ENCODE data around the gene ZBTB48.
"Not testable (repeated sequence)": the region's sequence is repeated elsewhere in the genome, so short reads cannot be mapped to it uniquely, and the experiment has no call there.

The ZBTB48 gene

GRCh38 chr1:6579374-6580118 lies at the start of gene ZBTB48:
Gene ZBTB48, plus strand, starts transcription at chr1:6579994. Its CDS starts 616 bp downstream, at chr1:6580610.
- peak; percentile 90 to 96 for DNase-seq (ENCODE audit: low read depth in 1 of 2, low spot score in 1 of 2)

- no peak for DNase-seq (ENCODE audit: low read depth in 1 of 2, low spot score in 1 of 2)
These were observed 49.2 kb upstream of the ZBTB48 start for GRCh38 chr1:6530504-6531160.

DNA sequence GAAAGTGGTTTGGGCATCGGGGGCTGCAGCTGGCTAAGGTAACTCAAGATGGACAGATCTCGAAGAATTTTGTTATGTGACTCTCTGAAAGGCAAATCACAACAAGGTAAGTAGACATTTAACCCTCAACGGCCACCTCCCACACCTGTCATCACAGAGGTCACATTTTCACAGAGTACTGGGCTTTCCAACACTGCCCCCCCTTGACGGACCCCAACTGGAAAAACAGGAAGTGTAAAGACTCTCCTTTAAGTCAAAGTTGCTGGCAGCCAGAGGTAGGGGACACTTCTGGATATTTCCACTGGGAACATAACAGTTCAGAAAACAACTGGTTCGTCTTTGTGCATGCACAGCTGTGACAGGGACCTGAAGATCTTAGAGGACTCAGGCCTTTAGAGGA lies 47.8 kb upstream of the ZBTB48 start:
- DNase-seq (ENCODE audit: low read depth in 1 of 2, low spot score in 1 of 2) = no peak

DNA sequence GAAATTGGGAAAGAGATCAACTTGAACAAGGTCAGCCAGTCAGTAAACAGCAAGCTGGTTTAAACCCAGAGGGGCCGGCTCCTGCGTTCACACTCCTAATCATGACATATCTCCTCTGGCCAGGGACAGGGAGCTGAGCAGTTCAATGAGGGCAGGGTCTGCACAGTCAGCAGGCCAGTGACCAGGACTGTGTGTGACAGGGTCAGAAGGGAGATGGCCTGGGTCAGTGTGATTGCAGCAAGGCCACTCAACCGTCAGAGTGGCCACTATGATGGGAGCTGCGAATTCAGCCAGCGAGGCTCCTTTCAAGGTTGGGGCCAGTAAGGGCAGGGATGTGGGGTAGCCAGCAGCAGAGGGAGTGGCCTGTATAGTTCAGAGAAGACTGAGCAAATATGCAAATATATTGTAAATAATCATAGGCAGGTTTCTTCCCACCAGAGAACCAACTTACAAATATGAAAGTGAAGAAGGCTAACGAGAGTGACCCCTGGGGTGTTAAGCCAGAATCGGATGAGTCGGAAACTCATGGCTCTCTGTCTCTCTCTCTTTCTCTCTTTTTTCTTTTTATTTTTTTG lies 45.5 kb upstream of the ZBTB48 start:
- no peak for DNase-seq (ENCODE audit: low read depth in 1 of 2, low spot score in 1 of 2)

DNA sequence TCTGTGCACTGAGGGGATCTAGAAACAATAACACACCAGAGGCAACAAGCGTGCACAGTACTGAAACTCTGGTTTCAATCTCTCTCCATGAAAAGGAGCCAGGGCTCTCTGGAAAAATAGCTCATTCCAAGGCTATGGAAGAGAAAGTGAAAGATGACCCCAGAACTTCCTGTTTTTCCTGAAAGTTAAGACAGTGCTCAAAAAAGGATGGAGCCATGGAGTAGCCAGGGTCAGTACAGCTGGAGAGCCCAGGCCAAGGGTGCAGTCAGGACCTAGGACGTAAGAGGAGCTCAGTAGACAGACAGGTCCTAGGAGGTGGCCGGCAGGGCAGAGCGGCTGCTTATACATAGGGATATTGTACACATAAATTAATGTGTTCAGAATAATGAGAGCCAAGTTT lies 44.6 kb upstream of the ZBTB48 start:
- DNase-seq (ENCODE audit: low read depth in 1 of 2, low spot score in 1 of 2) = no peak

DNA sequence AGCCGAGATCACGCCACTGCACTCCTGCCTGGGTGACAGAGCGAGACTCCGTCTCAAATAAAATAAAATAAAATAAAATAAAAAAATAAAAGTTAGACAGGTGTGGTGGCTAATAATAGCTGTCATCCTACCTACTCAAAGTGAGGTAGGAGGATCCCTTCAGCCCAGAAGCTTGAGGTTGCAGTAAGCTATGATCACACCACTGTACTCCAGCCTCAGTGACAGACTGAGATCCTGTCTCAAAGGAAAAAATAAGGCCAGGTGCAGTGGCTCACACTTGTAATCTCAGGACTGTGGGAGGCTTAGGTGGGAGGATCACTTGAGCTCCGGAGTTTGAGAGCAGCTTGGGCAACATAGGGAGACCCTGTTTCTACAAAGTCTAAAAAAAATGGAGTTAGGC lies 43.5 kb upstream of the ZBTB48 start:
- DNase-seq (ENCODE audit: low read depth in 1 of 2, low spot score in 1 of 2) = no peak

- DNase-seq (ENCODE audit: low read depth in 1 of 2, low spot score in 1 of 2) = no peak
These were observed 40.8 kb upstream of the ZBTB48 start for GRCh38 chr1:6538956-6539355.

DNA sequence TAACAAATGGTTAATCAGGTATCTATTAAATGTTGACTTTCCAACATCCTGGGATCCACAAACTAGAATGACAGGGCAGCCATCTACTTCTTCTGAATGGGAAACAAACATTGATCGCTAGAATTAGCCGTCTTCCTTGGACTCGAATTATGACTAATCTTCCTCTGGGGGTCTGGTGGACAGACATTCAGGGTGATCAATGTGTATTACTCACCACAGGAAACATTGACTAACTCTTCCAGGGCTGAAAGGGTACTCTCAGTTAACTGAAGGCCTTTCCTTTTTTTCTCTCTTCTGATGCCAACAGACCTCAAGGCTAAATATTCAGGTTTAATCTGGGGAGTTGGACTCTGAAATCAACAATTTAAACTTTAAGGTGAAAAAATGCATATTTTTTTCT lies 35.0 kb upstream of the ZBTB48 start:
- no peak for DNase-seq (ENCODE audit: low read depth in 1 of 2, low spot score in 1 of 2)

- no peak for DNase-seq (ENCODE audit: low read depth in 1 of 2, low spot score in 1 of 2)
These were observed 34.3 kb upstream of the ZBTB48 start for GRCh38 chr1:6545276-6546112.

- DNase-seq (ENCODE audit: low read depth in 1 of 2, low spot score in 1 of 2) = no peak
These were observed 33.5 kb upstream of the ZBTB48 start for GRCh38 chr1:6546326-6546725.

DNA sequence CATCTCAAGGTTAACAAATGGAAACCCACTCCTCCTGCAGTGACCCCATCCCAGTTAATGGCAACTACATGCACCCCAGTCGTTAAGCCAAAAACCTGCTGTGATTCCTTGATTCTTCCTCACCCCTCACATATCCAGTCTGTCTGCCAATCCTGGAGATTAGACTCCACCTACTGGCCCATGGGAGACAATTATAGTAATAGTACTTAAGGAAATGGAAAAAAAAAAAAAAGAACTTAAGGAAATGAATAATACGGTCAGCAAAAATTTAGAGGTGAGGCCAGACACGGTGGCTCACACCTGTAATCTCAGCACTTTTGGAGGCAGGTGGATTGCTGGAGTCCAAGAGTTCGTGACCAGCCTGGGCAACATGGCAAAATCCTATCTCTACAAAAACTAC lies 32.5 kb upstream of the ZBTB48 start:
- DNase-seq (ENCODE audit: low read depth in 1 of 2, low spot score in 1 of 2) = no peak

DNA sequence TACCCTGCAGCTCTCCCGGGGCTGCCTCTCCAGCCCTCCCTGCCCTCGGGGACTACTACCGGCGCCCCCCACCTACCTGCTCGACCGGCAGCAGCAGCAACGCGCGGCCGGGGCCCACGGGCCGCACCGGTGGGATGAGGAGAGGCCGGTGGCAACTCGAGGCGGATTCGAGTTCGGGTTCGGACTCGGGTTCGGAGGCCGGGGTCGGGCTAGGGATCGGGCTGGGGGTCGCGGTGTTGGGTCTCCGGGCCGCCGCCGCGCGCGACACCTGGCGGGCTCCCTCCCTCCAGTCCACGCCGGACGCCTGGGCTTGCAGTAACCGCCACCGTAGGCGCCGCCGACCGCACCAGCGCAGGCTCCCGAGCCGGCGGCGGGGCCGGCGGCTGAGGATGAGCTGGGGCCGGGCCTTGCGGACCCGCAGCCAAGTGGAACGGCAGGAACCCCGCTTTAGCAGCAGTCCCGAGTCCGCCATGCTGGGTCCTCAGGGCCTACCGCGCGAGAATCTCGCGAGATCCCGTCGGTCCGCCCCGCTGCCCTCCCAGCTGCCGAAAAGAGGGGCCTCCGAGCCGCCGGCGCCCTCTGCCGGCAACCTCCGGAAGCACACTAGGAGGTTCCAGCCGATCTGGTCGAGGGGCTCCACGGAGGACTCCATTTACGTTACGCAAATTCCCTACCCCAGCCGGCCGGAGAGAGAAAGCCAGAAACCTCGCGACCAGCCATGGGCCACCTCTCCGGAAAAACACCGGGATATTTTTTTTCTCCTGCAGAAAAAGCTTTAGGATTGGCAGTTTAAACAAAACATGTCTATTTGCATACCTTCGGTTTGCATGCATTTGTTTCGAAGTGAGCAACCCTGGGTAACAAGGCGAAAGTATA lies 25.5 kb upstream of the ZBTB48 start, which contains the start of gene NOL9:
NOL9 (minus strand) TSS at position 483 of the 876 bp plus-strand sequence; CDS start at position 472, 11 bp downstream.
- peak; percentile 91 to 92 for DNase-seq (ENCODE audit: low read depth in 1 of 2, low spot score in 1 of 2)

- no peak for DNase-seq (ENCODE audit: low read depth in 1 of 2, low spot score in 1 of 2)
These were observed 24.7 kb upstream of the ZBTB48 start, which contains the start of gene TAS1R1 for GRCh38 chr1:6554907-6555778. Gene TAS1R1, plus strand, starts transcription at chr1:6555307. Its CDS starts 67 bp downstream, at chr1:6555374.

- DNase-seq (ENCODE audit: low read depth in 1 of 2, low spot score in 1 of 2) = no peak
These were observed 22.2 kb upstream of the ZBTB48 start for GRCh38 chr1:6557597-6557996.

GRCh38 chr1:6559161-6559560 lies 20.6 kb upstream of the ZBTB48 start:
- not testable (repeated sequence) for DNase-seq (ENCODE audit: low read depth in 1 of 2, low spot score in 1 of 2)

DNA sequence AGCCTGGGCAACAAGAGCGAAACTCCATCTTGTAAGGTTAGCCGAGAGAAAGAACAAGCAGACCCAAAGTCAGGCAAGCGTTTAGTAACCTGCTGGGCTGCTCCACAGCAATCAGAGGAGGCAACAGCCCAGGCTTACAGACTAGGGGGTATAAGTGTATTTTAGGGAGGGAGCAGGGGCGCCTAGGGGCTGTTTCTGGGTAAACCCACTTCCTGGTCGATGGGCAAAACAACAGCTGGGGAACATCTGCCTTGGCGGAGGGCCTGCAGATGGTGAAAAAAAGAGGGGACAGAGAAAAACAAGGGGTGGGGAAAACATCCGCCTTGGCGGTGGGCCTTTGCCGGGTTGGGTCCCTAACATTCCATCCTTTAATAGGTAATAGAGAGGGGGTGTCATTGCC lies 19.5 kb upstream of the ZBTB48 start:
- no peak for DNase-seq (ENCODE audit: low read depth in 1 of 2, low spot score in 1 of 2)

DNA sequence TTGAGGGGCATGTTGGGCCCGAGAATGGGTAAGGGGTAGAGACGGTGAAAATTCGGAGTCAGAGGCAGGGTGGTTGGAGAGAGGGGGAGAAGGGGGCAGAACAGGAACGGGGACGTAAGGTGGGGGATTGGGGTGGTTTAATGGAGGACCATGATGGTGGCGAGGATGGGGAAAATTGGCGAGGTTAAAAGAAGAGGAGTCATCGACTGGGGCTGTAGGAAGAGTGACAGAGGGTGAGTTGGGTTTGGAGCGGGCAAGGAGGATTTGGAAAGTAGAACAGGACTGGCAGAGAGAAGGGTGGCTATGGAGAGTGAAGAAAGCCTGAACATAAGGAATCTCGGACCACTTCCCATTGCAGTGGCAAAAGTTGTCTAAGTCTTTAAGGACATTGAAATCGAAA lies 10.8 kb upstream of the ZBTB48 start:
- no peak for DNase-seq (ENCODE audit: low read depth in 1 of 2, low spot score in 1 of 2)

DNA sequence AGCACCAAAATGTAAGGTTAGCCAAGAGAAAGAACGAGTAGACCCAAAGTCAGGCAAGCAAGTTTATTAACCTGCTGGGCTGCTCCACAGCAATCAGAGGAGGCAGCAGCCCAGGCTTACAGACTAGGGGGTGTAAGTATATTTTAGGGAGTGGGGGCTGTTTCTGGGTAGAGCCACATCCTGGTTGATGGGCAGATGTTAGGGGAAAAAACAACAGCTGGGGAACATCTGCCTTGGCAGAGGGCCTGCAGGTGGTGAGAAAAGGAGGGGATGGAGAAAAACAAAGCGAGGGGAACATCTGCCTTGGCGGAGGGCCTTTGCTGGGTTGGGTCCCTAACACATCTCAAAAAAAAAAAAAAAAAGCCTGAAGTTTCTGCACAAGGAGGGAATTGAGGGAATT lies 9.7 kb upstream of the ZBTB48 start:
- DNase-seq (ENCODE audit: low read depth in 1 of 2, low spot score in 1 of 2) = no peak

GRCh38 chr1:6570987-6571386 lies 8.8 kb upstream of the ZBTB48 start:
- DNase-seq (ENCODE audit: low read depth in 1 of 2, low spot score in 1 of 2) = no peak
